B cell (primary cell): ENCODE results near the gene ZNF695.

Experiments used
- EZH2 ChIP-seq: IDR thresholded peaks from 2 replicates; pipeline ENCODE4 v1.6.1; 2012; ENCODE audit warnings: borderline replicate concordance, low read depth, mild to moderate bottlenecking, moderate library complexity, low read length; ENCODE audit not compliant: insufficient read depth, poor library complexity, severe bottlenecking
- TF ChIP-seq, protein P1 (sequence below): fragments of 200-600 bp; IDR thresholded peaks from one replicate; pipeline ENCODE4 v1.8.0; 2022; ENCODE audit warnings: antibody characterized with exemption, mild to moderate bottlenecking

DNA sequence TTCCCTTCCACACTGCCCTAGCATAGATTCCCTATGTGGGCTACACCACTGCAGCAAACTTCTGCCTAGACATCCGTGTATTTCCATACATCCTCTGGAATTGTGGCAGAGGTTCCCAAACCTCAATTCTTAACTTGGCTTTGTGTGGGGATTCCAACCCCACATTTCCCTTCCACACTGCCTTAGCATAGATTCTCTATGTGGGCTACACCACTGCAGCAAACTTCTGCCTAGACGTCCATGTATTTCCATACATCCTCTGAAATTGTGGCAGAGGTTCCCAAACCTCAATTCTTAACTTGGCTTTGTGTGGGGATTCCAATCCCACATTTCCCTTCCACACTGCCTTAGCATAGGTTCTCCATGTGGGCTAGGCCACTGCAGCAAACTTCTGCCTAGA is 39.4 kb upstream of the ZNF695 start:
- TF ChIP-seq EZH2, result no peak
- TF ChIP-seq, protein P1, sequence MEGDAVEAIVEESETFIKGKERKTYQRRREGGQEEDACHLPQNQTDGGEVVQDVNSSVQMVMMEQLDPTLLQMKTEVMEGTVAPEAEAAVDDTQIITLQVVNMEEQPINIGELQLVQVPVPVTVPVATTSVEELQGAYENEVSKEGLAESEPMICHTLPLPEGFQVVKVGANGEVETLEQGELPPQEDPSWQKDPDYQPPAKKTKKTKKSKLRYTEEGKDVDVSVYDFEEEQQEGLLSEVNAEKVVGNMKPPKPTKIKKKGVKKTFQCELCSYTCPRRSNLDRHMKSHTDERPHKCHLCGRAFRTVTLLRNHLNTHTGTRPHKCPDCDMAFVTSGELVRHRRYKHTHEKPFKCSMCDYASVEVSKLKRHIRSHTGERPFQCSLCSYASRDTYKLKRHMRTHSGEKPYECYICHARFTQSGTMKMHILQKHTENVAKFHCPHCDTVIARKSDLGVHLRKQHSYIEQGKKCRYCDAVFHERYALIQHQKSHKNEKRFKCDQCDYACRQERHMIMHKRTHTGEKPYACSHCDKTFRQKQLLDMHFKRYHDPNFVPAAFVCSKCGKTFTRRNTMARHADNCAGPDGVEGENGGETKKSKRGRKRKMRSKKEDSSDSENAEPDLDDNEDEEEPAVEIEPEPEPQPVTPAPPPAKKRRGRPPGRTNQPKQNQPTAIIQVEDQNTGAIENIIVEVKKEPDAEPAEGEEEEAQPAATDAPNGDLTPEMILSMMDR, result no peak
